GM12878 (cell line): Measurements from ENCODE around the gene NIPA2. TPM values are rescaled to one million over a fixed set of nuclear protein-coding genes. Genes with fewer than 3 reads are reported as not detected.

Experiments used
- ATAC-seq: fragments of 200-7000 bp; cut with Tn5 transposase; 3 replicates; pipeline ENCODE4 v1.9.1; 2020; ENCODE audit warnings: mild to moderate bottlenecking, moderate library complexity
- BruUV-seq: library from RNA; stranded (reverse); fragments of 400-500 nt; replicated peaks from 2 replicates; lab custom pipeline; 2021; lab: Mats Ljungman, UMichigan
- CTCF ChIA-PET: fragments of 300-600 bp; sonication (Branson Sonifier 250); formaldehyde crosslinking; extraction: SDS; loops from one replicate; lab custom pipeline; 2021; ENCODE audit warnings: inconsistent platforms; lab: Yijun Ruan, JAX
- POLR2A ChIA-PET: fragments of 350-600 bp; formaldehyde crosslinking; extraction: SDS; loops from one replicate; lab custom pipeline; 2021; ENCODE audit warnings: inconsistent platforms; lab: Charles Lee
- RAD21 ChIA-PET: fragments of 300-600 bp; sonication (Branson Sonifier 250); formaldehyde crosslinking; loops from one replicate; lab custom pipeline; 2023; ENCODE audit warnings: antibody characterized with exemption; ENCODE audit not compliant: unreplicated experiment; lab: Charles Lee
- SMC1A ChIA-PET: fragments of 300-600 bp; sonication (Branson Sonifier 250); formaldehyde crosslinking; loops from one replicate; lab custom pipeline; 2023; ENCODE audit not compliant: unreplicated experiment, uncharacterized antibody; lab: Charles Lee
- DNase-seq: peaks from one replicate; pipeline ENCODE4 v3.0.0-alpha.2; 2011; ENCODE audit warnings: low read depth, low spot score
- FAIRE-seq: peaks from 3 replicates; lab custom pipeline; 2011; peaks lifted over from hg19 to GRCh38; lab: Jason Lieb, UNC
- H2AFZ ChIP-seq: 2 replicates; pipeline ENCODE4 v1.6.0; 2011; ENCODE audit warnings: low read depth, low read length, control low read depth; ENCODE audit not compliant: control insufficient read depth
- H3K27ac ChIP-seq: 2 replicates; pipeline ENCODE4 v1.5.1; 2011; ENCODE audit warnings: control low read depth; ENCODE audit not compliant: control insufficient read depth, insufficient read depth
- H3K27me3 ChIP-seq, 2 experiments: replicated peaks in 1 of 2; 2 replicates each; pipeline versions ENCODE4 v1.6.0 to v1.6.1; 2011; ENCODE audit warnings: low read length in 1 of 2; ENCODE audit not compliant: control insufficient read depth in 2 of 2, insufficient read depth in 2 of 2
- H3K36me3 ChIP-seq, 2 experiments: 2 replicates each; pipeline ENCODE4 v1.5.1; 2011; ENCODE audit warnings: low read length in 1 of 2; ENCODE audit not compliant: control insufficient read depth in 2 of 2, insufficient read depth in 2 of 2
- H3K4me1 ChIP-seq: 2 replicates; pipeline ENCODE4 v1.6.1; 2011; ENCODE audit warnings: mild to moderate bottlenecking, low read length, moderate library complexity, mixed read lengths; ENCODE audit not compliant: control insufficient read depth, insufficient read depth
- H3K4me2 ChIP-seq: 2 replicates; pipeline ENCODE4 v1.6.0; 2011; ENCODE audit warnings: control low read depth; ENCODE audit not compliant: control insufficient read depth, insufficient read depth
- H3K4me3 ChIP-seq: fragments of 200-600 bp; sonication (generic); 2 replicates; pipeline ENCODE4 v1.5.1; 2016
- H3K79me2 ChIP-seq: 2 replicates; pipeline ENCODE4 v1.6.0; 2011; ENCODE audit warnings: low read length; ENCODE audit not compliant: control insufficient read depth, insufficient read depth
- H3K9ac ChIP-seq: 2 replicates; pipeline ENCODE4 v1.8.0; 2011; ENCODE audit warnings: low read length, control low read depth, mixed read lengths; ENCODE audit not compliant: control insufficient read depth, insufficient read depth
- H3K9me3 ChIP-seq: replicated peaks from 3 replicates; pipeline ENCODE4 v1.5.1; 2011; ENCODE audit warnings: mild to moderate bottlenecking, low read length; ENCODE audit not compliant: control insufficient read depth, insufficient read depth
- H4K20me1 ChIP-seq: 2 replicates; pipeline ENCODE4 v1.6.0; 2011; ENCODE audit not compliant: control insufficient read depth, insufficient read depth
- CTCF ChIP-seq, 3 experiments: IDR thresholded peaks in 2 of 3; conservative IDR thresholded peaks in 1 of 3; 2 replicates each; pipeline ENCODE4 v1.5.1; 2011; ENCODE audit warnings: low read depth in 3 of 3, low read length in 3 of 3, mild to moderate bottlenecking in 3 of 3, control low read depth in 2 of 3, moderate library complexity in 2 of 3, inconsistent platforms in 1 of 3, mixed read lengths in 1 of 3; ENCODE audit not compliant: control insufficient read depth in 2 of 3, insufficient read depth in 1 of 3; ENCODE audit errors: extremely low read depth in 1 of 3
- EZH2 ChIP-seq: IDR thresholded peaks from 2 replicates; pipeline ENCODE4 v1.6.1; 2012; ENCODE audit warnings: low read depth, mild to moderate bottlenecking, control low read depth, inconsistent platforms, low read length, borderline replicate concordance; ENCODE audit not compliant: control insufficient read depth
- MTA3 ChIP-seq: IDR thresholded peaks from 2 replicates; pipeline ENCODE4 v1.6.1; 2012; ENCODE audit warnings: low read length, inconsistent platforms, borderline replicate concordance
- MXI1 ChIP-seq: fragments of 150-350 bp; IDR thresholded peaks from 2 replicates; pipeline ENCODE4 v1.6.1; 2011; ENCODE audit warnings: low read depth, mild to moderate bottlenecking, inconsistent platforms, low read length, improper control_type of control experiment
- NR2C2 ChIP-seq: IDR thresholded peaks from 2 replicates; pipeline ENCODE4 v1.6.1; 2011; ENCODE audit warnings: borderline replicate concordance, low read depth; ENCODE audit not compliant: control insufficient read depth, insufficient read length
- POU2F2 ChIP-seq: IDR thresholded peaks from 3 replicates; pipeline ENCODE4 v1.6.1; 2011; ENCODE audit warnings: low read depth, mild to moderate bottlenecking, low read length, borderline replicate concordance
- RAD51 ChIP-seq: fragments of 450-650 bp; IDR thresholded peaks from 2 replicates; pipeline ENCODE4 v1.6.1; 2016; ENCODE audit warnings: moderate library complexity, mild to moderate bottlenecking, inconsistent platforms
- RELA ChIP-seq: fragments of 450-650 bp; IDR thresholded peaks from 2 replicates; pipeline ENCODE4 v1.8.0; 2014; ENCODE audit warnings: borderline replicate concordance; ENCODE audit not compliant: partially characterized antibody
- STAT3 ChIP-seq: IDR thresholded peaks from 2 replicates; pipeline ENCODE4 v1.6.1; 2011; ENCODE audit warnings: low read depth, low read length, improper control_type of control experiment
- TAF1 ChIP-seq: IDR thresholded peaks from 2 replicates; pipeline ENCODE4 v1.6.1; 2011; ENCODE audit warnings: mild to moderate bottlenecking, low read depth, low read length, borderline replicate concordance
- USF1 ChIP-seq: IDR thresholded peaks from 2 replicates; pipeline ENCODE4 v1.6.1; 2011; ENCODE audit warnings: borderline replicate concordance, low read depth, mild to moderate bottlenecking, moderate library complexity, mixed read lengths, low read length; ENCODE audit not compliant: insufficient read depth; ENCODE audit errors: extremely low read length
- WGBS: methylation state at CpG from one replicate; pipeline ENCODE4 v1.1.6; 2016; ENCODE audit warnings: low lambda C conversion rate; ENCODE audit not compliant: insufficient replicate concordance, insufficient coverage; ENCODE audit errors: missing lambda C conversion rate; 5-methylcytosine and 5-hydroxymethylcytosine counted together
- in situ Hi-C: fragments of 300-500 bp; cut with MboI; formaldehyde crosslinking; loops from 9 replicates; pipeline ENCODE4 v1.14.3; 2018; ENCODE audit warnings: mixed read lengths
- intact Hi-C: fragments of 100-400 bp; cut with micrococcal nuclease; formaldehyde crosslinking; loops from one replicate; pipeline ENCODE4 v1.14.2; 2022; ENCODE audit not compliant: unreplicated experiment
- polyA plus RNA-seq, 11 experiments: library from polyadenylated mRNA; depleted of rRNA in 4 of 11; unstranded in 6 of 11; stranded (reverse) in 5 of 11; fragments of >200 nt; fragmentation: Nextera tagmentation in 4 of 11; fragmentation: Illumina TruSeq in 1 of 11; extraction: Ambion mirVana in 4 of 11; extraction: Trizol in 1 of 11; gene quantifications; 1 replicate in 1 of 11; 2 replicates in 10 of 11; pipeline versions ENCODE4 v1.2.1 to v1.2.3, GENCODE V29; 2011 to 2016; ENCODE audit warnings: inconsistent platforms in 2 of 11, missing spikeins in 2 of 11, low read depth in 1 of 11
- total RNA-seq, 4 experiments: library from RNA; depleted of rRNA in 3 of 4; stranded (reverse); fragments of >200 nt in 3 of 4; fragmentation: Illumina TruSeq in 1 of 4; extraction: Trizol in 1 of 4; gene quantifications; 2 replicates each; pipeline versions ENCODE4 v1.2.1 to v1.2.3, GENCODE V29; 2013 to 2021

NIPA2 gene
- total and polyA plus RNA-seq, 10 of the 15 experiments (the other 5 are each of a cell fraction or from before 2014, with no cell fraction given) = 24.4 to 159 (median 96.5) TPM

- Histone ChIP-seq H3K27me3 (no peaks in the 10 kb centered on the region), H3K9me3 (no peaks in the 10 kb centered on the region), H2AFZ (no peak overlapping the region), H3K79me2 (no peaks in the 10 kb centered on the region), H3K36me3 (peaks cover 4 to 13% of the 10 kb centered on the region in 2 experiments; a peak in 2 of 4 replicates), H3K4me2 (no peak overlapping the region), H3K4me3 (no peak overlapping the region), H3K27ac (no peak overlapping the region), H3K9ac (no peak overlapping the region), H4K20me1 (no peaks in the 10 kb centered on the region)
- ATAC-seq = no peak
- RAD21 ChIA-PET = interaction anchor here (0.9 kb wide), 1 partner anchor 53 kb away, joined by 3 read pairs; no protein-coding TSS in a partner anchor
- no peak for FAIRE-seq
- 97% methylated on average over 17 of the region's 17 CpGs for WGBS
- in situ Hi-C loops = loop anchor here (10.0 kb wide), 1 partner anchor 52 kb away; no protein-coding TSS in a partner anchor
- no peak for DNase-seq
- SMC1A ChIA-PET = no interaction called here
- POLR2A ChIA-PET = no interaction called here
- no TSS peak for BruUV-seq
- TF ChIP-seq CTCF (IDR thresholded peaks at IDR 0.05 in 2 of 3, conservative IDR thresholded peaks at IDR 0.05 in 1 of 3; ENCODE audit: control insufficient read depth in 2 of 3, extremely low read depth in 1 of 3, insufficient read depth in 1 of 3, low read depth in 3 of 3, low read length in 3 of 3) = no peak
- no peak for TF ChIP-seq MXI1
- TF ChIP-seq RELA = no peak
- TF ChIP-seq USF1 = no peak
- TF ChIP-seq RAD51 = no peak
- no peak for TF ChIP-seq TAF1
- TF ChIP-seq MTA3 = no peak
- no peak for TF ChIP-seq STAT3
- TF ChIP-seq NR2C2 = no peak
- no peak for TF ChIP-seq POU2F2
- no peak for TF ChIP-seq EZH2
- TF ChIP-seq, all 136 proteins: peak for 0
- H3K4me1 ChIP-seq = no peaks in the 10 kb centered on the region
- CTCF ChIA-PET = no interaction called here
- intact Hi-C loops = no loop called here
Observed at GRCh38 chr15:22893081-22893480, 54.6 kb downstream of the NIPA2 start.
